Thoracic aorta (tissue), 2 donors: ENCODE measurements around the gene GSX1. TPM values are rescaled to one million over a fixed set of nuclear protein-coding genes. Genes with fewer than 3 reads are reported as not detected.

Experiments
- ATAC-seq: fragments of 150-250 bp; one replicate; pipeline ENCODE4 v1.8.0; 2017; ENCODE audit warnings: low read depth; ENCODE audit not compliant: insufficient number of reproducible peaks, low FRiP score
- DNase-seq: peaks from one replicate; pipeline ENCODE4 v3.0.0-alpha.2; 2020; ENCODE audit warnings: low spot score
- H3K27ac ChIP-seq, 2 donors: fragments of 200-600 bp; sonication (generic); 1 replicate in 1 of 2; 2 replicates in 1 of 2; pipeline ENCODE4 v1.5.1; 2016; ENCODE audit warnings: mild to moderate bottlenecking in 2 of 2, moderate library complexity in 2 of 2
- H3K27me3 ChIP-seq: fragments of 200-600 bp; sonication (generic); replicated peaks from 2 replicates; pipeline ENCODE4 v1.6.0; 2016; ENCODE audit warnings: mild to moderate bottlenecking; ENCODE audit not compliant: insufficient read depth
- H3K36me3 ChIP-seq: fragments of 200-600 bp; sonication (generic); one replicate; pipeline ENCODE4 v1.5.1; 2016
- H3K4me1 ChIP-seq, 2 donors: fragments of 200-600 bp; sonication (generic); 1 replicate in 1 of 2; 2 replicates in 1 of 2; pipeline versions ENCODE4 v1.5.1 to v1.6.0; 2016; ENCODE audit warnings: low read depth in 2 of 2, mild to moderate bottlenecking in 1 of 2; ENCODE audit not compliant: control insufficient read depth in 1 of 2
- H3K4me3 ChIP-seq: fragments of 200-600 bp; sonication (generic); 2 replicates; pipeline ENCODE4 v1.5.1; 2016; ENCODE audit warnings: mild to moderate bottlenecking
- H3K9me3 ChIP-seq: fragments of 200-600 bp; sonication (generic); 2 replicates; pipeline ENCODE4 v1.5.1; 2016
- total RNA-seq, 2 donors: library from RNA; depleted of rRNA; stranded (reverse); fragments of >200 nt; gene quantifications; one replicate each; pipeline versions ENCODE4 v1.1.0 to v1.2.3, GENCODE V29; 2016
- TF ChIP-seq, protein P1 (sequence below): fragments of 200-600 bp; sonication (generic); IDR thresholded peaks from one replicate; pipeline ENCODE4 v1.5.1; 2019; ENCODE audit warnings: antibody characterized with exemption

Gene GSX1
- total RNA-seq, 2 donors from 2014 or later = not detected

DNA sequence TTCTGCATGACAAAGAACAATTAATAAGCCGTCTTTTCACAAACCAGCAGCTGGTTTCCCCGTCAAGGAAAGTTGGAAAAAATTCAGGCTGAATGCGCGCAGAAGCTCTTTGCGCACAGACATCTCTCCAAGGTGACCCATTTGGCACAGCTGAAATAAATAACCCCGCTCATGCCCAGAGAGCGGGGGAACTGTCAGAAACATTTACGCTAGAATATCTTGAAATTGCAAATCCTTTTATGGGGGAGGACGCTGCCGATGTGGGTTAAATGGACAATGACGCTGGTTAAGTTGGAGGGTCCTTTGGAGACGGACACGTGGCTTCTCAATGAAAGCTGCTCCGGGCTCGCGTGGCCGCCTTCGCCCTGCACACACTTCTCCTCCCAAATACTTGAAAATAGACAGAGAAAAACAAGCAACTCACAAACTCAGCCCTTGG lies 30.6 kb downstream of the GSX1 start:
- no peaks in the 10 kb centered on the region for H3K36me3 ChIP-seq
- DNase-seq (no peak), ATAC-seq (no peak)
- TF ChIP-seq, protein P1, sequence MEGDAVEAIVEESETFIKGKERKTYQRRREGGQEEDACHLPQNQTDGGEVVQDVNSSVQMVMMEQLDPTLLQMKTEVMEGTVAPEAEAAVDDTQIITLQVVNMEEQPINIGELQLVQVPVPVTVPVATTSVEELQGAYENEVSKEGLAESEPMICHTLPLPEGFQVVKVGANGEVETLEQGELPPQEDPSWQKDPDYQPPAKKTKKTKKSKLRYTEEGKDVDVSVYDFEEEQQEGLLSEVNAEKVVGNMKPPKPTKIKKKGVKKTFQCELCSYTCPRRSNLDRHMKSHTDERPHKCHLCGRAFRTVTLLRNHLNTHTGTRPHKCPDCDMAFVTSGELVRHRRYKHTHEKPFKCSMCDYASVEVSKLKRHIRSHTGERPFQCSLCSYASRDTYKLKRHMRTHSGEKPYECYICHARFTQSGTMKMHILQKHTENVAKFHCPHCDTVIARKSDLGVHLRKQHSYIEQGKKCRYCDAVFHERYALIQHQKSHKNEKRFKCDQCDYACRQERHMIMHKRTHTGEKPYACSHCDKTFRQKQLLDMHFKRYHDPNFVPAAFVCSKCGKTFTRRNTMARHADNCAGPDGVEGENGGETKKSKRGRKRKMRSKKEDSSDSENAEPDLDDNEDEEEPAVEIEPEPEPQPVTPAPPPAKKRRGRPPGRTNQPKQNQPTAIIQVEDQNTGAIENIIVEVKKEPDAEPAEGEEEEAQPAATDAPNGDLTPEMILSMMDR = no peak
- H3K27ac ChIP-seq = no peak overlapping the region
- H3K4me3 ChIP-seq = no peak overlapping the region
- H3K9me3 ChIP-seq = no peaks in the 10 kb centered on the region
- no peaks in the 10 kb centered on the region for H3K27me3 ChIP-seq
- peaks cover 0 to 3% of the 10 kb centered on the region in 2 donors for H3K4me1 ChIP-seq

DNA sequence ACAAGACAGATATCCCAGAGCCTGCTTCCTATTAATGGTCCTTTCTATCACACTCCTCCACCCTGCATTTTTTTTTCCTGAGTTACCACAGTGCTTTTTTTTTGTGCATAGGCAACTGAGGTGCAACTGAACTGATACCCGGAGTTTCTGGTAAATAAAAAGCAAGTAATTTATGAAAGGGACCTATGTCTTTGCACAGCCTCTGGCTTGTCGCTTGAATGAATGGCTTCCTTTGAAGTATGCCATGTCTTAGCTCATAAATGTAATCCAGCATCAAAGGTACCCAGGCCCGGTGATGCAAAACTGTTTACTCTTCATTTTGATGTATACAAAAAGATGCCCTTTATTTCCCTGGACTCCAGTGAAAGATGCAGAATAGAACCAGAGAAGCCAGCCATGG lies 31.8 kb downstream of the GSX1 start:
- ATAC-seq (no peak), DNase-seq (no peak)
- TF ChIP-seq, protein P1 = no peak
- H3K36me3 ChIP-seq = no peaks in the 10 kb centered on the region
- H3K4me3 ChIP-seq = no peak overlapping the region
- H3K4me1 ChIP-seq = peaks cover 0 to 3% of the 10 kb centered on the region in 2 donors
- no peaks in the 10 kb centered on the region for H3K9me3 ChIP-seq
- no peak overlapping the region for H3K27ac ChIP-seq
- H3K27me3 ChIP-seq = no peaks in the 10 kb centered on the region

DNA sequence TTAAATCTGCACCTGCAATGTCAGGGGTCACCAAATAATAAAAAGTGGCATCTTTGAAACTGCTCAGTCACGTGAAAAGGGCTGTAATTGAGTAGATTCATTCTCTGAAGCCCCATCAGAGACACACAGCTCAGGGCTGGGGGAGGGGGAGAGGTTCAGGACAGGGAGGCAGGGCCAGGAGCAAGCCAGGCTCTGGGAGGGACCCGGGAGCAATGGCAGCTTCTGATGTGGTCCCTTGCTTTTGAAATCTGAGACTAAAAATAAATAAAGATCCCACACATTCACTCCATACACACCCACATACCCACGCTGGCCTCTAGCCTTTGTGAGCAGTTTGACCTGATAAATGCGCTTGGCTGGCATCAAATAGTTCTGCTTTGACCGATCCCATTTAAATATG lies 32.8 kb downstream of the GSX1 start:
- no peak overlapping the region for H3K4me3 ChIP-seq
- TF ChIP-seq, protein P1 = no peak
- no peak overlapping the region for H3K27ac ChIP-seq
- DNase-seq (no peak), ATAC-seq (no peak)
- H3K36me3 ChIP-seq = no peaks in the 10 kb centered on the region
- H3K9me3 ChIP-seq = no peaks in the 10 kb centered on the region
- H3K4me1 ChIP-seq = peaks cover 5 to 7% of the 10 kb centered on the region in 2 donors
- no peaks in the 10 kb centered on the region for H3K27me3 ChIP-seq

DNA sequence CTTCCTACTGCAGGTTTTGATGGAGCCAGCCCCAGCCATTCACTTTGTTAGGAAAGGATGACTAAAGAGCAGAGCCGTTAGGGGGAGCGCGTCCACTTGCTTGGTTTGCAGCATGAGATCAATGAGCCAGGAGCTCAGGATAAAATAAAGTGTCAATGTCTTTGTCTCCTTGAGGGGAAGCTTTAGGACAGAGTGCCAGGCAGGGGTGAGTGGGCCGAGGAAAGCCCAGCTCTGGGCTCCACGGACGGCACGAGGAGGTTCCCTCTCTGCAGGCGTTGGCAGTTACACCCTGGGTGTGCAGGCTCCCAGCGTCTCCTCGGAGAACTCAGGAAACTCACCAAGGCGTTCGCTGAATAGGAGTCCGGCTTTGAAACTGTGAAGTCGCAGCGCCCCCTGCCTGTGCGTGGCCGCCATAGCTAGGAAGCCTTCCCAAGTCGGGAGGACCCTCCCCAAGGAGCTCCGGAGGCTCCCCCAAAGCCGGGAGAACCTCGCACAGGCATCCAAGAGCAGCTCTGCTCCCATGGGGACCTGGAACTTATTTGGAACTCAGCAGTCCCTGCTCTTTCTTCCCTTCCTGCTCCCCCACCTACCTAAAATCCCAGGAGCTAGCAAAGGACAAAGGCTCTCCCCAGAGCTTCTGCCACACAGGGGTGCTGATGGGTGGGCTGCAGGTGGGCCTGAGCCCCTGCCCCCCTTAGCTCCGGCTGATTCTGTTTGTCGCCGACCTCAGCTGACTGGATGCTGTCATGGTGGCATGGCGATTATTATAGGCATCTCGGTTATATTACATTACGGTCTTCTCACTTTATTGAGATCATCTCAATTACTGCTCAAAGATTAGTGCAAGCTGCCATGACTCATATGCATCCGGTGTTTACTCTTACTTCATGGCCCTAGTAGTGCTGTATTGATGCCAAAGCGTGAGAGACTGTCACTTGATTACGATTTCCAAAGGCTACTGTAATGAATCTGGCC lies 34.4 kb downstream of the GSX1 start:
- ATAC-seq (peak; percentile 77), DNase-seq (peak; percentile 13)
- Histone ChIP-seq H3K4me1 (peaks cover 7 to 9% of the 10 kb centered on the region in 2 donors), H3K36me3 (no peaks in the 10 kb centered on the region), H3K27me3 (no peaks in the 10 kb centered on the region), H3K4me3 (peak overlapping the region; percentile 59), H3K27ac (no peak overlapping the region), H3K9me3 (no peaks in the 10 kb centered on the region)
- TF ChIP-seq, protein P1 = peak; percentile 91

DNA sequence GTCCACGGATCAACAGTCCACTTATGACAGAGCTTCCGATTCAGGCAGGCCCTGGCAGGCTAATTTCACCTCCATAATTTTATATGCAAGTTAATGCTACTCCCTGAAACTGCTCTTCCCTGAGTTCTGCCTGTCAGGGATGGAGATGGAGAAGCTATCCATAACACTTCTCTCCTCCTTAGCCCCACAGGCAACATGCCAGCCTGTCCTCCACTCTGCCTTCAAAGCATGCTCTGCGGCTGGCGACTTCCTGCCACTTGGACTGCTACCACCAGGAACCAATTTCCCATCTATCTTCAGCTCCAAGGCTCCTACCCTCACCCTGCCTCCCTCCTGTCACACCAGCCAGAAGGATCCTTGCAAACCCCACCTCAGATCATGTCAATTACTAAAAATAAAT lies 35.4 kb downstream of the GSX1 start:
- H3K4me1 ChIP-seq = peaks cover 7 to 9% of the 10 kb centered on the region in 2 donors
- no peak overlapping the region for H3K27ac ChIP-seq
- H3K9me3 ChIP-seq = no peaks in the 10 kb centered on the region
- TF ChIP-seq, protein P1 = no peak
- DNase-seq = no peak
- H3K27me3 ChIP-seq = no peaks in the 10 kb centered on the region
- H3K36me3 ChIP-seq = no peaks in the 10 kb centered on the region
- no peak for ATAC-seq
- H3K4me3 ChIP-seq = no peak overlapping the region
